HG03159 (cell line): ENCODE data around the gene FPR2.
"Not testable (repeated sequence)": the region's sequence is repeated elsewhere in the genome, so short reads cannot be mapped to it uniquely, and the experiment has no call there.

Experiments
- ATAC-seq: cut with Tn5 transposase; IDR thresholded peaks from one replicate; pipeline ENCODE4 v1.9.1; 2021; ENCODE audit warnings: mild to moderate bottlenecking, moderate library complexity; ENCODE audit not compliant: unreplicated experiment

Gene FPR2

DNA sequence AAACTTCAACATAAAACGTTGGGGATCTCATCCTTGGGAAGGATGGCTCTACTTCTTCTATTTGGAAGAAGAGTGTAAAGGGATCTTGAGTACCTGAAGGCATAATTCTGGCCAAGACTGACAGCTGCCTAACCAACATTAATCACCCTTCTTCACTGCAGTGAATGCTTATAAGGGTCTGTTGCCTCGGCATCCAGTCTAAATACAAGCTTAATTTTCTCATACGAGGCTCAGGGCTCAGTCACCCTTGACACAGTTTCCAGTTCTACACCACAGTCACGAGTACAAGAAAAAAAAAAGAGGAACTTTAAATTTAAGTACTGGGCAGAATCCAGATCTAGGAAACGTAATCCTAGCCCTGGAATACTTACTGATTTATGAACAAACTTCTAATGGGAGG, 43.0 kb downstream of the FPR2 start:
- no peak for ATAC-seq

GRCh38 chr19:51804789-51805188, 43.8 kb downstream of the FPR2 start:
- not testable (repeated sequence) for ATAC-seq

GRCh38 chr19:51805396-51805795, 44.4 kb downstream of the FPR2 start:
- ATAC-seq = not testable (repeated sequence)

DNA sequence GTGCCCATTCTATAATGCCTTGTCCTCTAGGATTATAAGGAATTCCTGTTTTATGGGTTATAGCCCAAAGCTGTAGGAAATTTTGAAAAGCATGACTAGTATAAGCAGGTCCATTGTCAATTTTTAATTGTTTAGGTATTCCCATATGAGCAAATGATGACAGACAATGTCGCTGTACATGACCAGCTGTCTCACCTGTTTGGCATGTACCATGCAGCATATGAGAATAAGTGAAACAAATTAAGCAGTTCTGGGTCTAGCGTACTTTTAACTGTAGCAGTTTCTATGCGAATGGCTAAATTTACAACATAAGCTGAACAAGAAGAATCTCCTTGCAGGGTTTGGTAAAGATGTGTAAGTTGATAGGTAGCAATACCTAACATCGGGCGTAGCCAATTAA, 45.6 kb downstream of the FPR2 start:
- ATAC-seq = not testable (repeated sequence)

GRCh38 chr19:51807111-51807701, 46.2 kb downstream of the FPR2 start:
- ATAC-seq = no peak

DNA sequence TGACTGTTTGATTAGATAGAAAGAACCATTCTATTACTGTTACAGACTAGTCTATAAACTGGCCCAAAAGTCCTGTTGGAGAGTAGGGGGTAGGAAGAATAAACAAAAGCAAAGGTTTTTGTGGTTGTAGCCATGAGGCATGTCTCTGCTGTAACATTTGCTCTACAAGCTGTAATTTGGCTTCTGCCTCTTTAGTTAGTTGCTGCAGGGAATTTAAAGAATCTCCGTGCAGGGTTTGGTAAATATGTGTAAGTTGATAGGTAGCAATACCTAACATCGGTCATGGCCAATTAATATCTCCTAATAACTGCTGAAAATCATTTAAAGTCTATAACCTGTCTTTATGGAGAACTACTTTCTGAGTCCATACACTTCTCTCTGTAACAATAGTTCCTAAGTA, 46.9 kb downstream of the FPR2 start:
- no peak for ATAC-seq

GRCh38 chr19:51808333-51808986, 47.5 kb downstream of the FPR2 start:
- ATAC-seq = no peak

DNA sequence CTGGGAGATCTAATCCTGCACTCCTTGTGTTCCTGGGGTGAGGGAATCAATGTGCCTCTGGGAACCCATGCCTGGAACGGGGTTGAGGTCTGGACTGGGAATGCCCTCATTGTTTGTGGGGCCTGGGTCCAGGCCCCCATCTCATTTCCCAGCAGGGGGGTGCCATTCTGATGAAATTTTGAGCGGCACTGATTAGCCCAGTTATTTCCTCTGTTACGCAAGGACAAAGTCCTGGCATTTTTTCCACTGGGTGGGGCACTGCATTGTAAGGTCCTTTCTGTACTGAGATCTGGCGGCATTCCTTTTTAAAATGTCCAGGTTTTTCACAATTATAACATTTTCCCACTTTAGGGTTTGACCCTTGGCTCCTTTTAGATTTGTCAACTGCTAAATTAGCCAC, 48.8 kb downstream of the FPR2 start:
- ATAC-seq = no peak

- ATAC-seq = no peak
Observed at GRCh38 chr19:51810223-51810622, 49.2 kb downstream of the FPR2 start.

DNA sequence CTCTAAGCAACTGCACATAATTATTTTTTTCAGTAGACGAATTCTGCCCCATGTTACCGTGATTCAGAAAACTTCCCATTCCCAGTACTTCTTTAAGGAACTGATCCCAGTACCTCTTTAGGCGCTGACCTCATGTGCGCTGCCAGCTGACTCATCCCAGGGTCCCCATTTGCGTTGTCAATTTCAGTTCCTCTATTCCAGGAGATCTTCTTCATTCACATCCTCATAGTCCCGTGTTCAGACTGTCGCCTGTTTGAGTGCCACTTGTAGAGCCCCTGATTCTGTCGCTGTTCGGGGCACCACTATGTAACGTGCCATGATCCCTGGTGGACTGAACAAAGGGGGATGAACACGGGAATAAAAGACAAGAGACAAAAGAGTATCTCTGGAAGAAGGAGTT, 50.4 kb downstream of the FPR2 start:
- no peak for ATAC-seq

DNA sequence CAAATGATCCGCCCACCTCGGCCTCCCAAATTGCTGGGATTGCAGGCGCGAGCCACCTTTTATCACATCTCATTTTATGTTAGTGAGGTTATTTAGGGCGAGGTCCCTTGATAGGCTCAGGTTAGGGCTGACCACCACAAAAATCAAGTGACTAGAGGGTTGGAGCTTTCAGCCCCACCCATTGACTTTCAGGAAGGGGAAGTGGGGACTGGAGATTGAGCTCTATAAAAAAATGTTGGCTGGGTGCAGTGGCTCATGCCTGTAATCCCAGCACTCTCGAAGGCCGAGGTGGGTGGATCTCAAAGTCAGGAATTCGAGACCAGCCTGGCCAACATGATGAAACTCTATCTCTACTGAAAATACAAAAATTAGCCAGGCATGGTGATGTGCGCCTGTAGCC, 54.1 kb downstream of the FPR2 start:
- no peak for ATAC-seq

DNA sequence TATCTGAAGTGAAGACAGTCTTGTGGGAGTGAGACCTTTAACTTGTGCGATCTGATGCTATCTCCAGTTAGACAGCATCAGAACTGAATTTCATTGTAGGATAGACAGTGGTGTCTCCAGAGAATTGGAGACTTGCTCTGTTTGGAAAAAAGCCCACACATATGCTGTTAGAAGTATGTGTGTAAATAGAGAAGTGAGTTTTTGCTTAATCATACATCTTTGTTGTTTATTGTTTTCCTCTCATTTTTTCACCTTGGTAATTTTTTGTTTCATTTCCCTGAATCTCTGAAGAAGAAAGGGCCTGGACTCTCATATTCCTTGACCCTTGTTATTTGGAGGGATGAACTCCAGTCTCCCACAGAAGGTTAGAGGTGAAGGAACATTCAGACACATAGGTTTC, 55.7 kb downstream of the FPR2 start:
- ATAC-seq = no peak

DNA sequence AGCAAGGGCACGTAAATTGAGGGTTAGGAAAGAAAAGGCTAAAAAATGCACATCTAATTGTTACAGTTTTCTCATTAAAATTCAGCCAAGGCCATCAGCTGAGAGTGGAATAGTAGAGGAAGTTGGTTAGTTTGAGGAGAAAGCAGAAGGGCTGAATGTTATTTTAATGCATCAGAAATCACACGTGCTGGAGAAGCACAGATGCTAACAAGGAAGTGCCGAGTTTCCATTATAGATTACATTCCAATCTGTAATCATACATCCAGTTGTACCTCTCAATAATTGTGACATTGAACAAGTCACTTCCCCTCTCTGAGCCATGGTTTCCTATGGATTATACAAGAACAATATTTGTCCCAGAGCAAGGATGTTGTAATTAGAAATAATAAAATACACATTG, 59.0 kb downstream of the FPR2 start:
- no peak for ATAC-seq
